ENCODE data around the gene LKAAEAR1. TPM values are rescaled to one million over a fixed set of nuclear protein-coding genes. Genes with fewer than 3 reads are reported as not detected.

Gene LKAAEAR1
- total and polyA plus RNA-seq, 3 experiments from 2014 or later = 0.29 to 1.2 (median 0.39) TPM

DNA sequence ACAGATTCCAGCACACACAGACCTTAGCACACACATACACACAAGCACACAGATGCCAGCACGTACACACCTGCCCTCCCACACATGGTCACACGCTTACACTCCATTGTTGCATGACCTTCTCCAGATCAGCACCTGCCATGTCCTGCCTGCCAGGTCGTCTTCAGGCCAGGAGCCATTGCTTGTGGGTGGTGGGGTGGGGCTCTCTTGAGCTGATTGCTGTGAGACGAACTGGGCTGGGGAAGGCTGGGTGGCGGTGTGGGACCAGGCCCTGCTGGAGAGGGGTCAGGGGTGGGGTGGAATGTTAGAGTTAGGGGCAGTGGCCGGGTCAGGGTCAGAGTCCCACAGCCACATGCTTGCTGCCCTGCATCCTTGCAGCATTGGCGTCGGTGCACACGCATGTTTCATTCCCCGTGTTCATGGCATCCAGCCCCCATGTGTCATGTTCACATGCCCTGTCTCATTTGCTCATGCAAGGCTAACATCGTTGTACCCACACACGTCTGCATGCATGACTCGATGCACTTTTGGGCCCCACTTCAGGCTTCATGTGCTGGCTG lies 29.7 kb upstream of the LKAAEAR1 start:
- H3K27me3 Mint-ChIP-seq = no peaks in the 10 kb centered on the region
- Histone ChIP-seq H3K4me1 (ENCODE audit: insufficient read depth, low read length) (no peaks in the 10 kb centered on the region), H3K9me3 (ENCODE audit: low read length) (no peaks in the 10 kb centered on the region), H3K4me3 (ENCODE audit: low read length) (no peak overlapping the region), H3K27me3 (ENCODE audit: insufficient read depth, low read length, poor library complexity, severe bottlenecking) (no peaks in the 10 kb centered on the region), H3K27ac (ENCODE audit: low read depth, low read length) (no peak overlapping the region), H3K36me3 (ENCODE audit: insufficient read depth, low read length) (no peaks in the 10 kb centered on the region)
- H3K9me3 Mint-ChIP-seq = no peaks in the 10 kb centered on the region
- no peak for DNase-seq
- CTCF ChIA-PET = interaction anchor here (0.9 kb wide), 1 partner anchor 76 kb away, joined by 4 read pairs; no protein-coding TSS in a partner anchor
- POLR2A ChIA-PET = no interaction called here
- H3K4me1 Mint-ChIP-seq = no peaks in the 10 kb centered on the region
- no peak overlapping the region for H3K4me3 Mint-ChIP-seq
- no peak overlapping the region for H3K27ac Mint-ChIP-seq
- no peaks in the 10 kb centered on the region for H3K36me3 Mint-ChIP-seq

DNA sequence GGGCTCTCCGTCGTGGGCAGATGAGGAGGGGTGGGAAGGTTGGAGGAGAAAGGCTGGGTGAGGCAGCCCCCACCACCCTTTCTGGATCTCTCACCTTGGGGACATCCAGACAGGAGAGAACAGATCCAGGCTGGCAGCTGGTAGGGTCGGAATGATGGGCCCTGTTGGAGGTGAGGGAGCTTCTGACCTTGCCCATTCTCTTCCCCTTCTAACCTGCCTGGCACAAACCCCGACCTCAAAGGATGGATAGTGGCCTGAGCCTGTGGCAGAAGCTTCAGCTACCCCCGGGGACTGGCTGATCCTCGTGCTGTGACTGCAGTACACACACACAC lies 29.2 kb upstream of the LKAAEAR1 start:
- no peaks in the 10 kb centered on the region for H3K27me3 Mint-ChIP-seq
- Histone ChIP-seq H3K36me3 (ENCODE audit: insufficient read depth, low read length) (no peaks in the 10 kb centered on the region), H3K27ac (ENCODE audit: low read depth, low read length) (no peak overlapping the region), H3K27me3 (ENCODE audit: insufficient read depth, low read length, poor library complexity, severe bottlenecking) (no peaks in the 10 kb centered on the region), H3K4me3 (ENCODE audit: low read length) (no peak overlapping the region), H3K9me3 (ENCODE audit: low read length) (no peaks in the 10 kb centered on the region), H3K4me1 (ENCODE audit: insufficient read depth, low read length) (no peaks in the 10 kb centered on the region)
- H3K27ac Mint-ChIP-seq = no peak overlapping the region
- ChIA-PET POLR2A (no interaction called here), CTCF (interaction anchor here (0.9 kb wide), 1 partner anchor 75 kb away, joined by 4 read pairs; no protein-coding TSS in a partner anchor)
- no peaks in the 10 kb centered on the region for H3K36me3 Mint-ChIP-seq
- H3K9me3 Mint-ChIP-seq = no peaks in the 10 kb centered on the region
- H3K4me1 Mint-ChIP-seq = no peaks in the 10 kb centered on the region
- H3K4me3 Mint-ChIP-seq = no peak overlapping the region
- no peak for DNase-seq

DNA sequence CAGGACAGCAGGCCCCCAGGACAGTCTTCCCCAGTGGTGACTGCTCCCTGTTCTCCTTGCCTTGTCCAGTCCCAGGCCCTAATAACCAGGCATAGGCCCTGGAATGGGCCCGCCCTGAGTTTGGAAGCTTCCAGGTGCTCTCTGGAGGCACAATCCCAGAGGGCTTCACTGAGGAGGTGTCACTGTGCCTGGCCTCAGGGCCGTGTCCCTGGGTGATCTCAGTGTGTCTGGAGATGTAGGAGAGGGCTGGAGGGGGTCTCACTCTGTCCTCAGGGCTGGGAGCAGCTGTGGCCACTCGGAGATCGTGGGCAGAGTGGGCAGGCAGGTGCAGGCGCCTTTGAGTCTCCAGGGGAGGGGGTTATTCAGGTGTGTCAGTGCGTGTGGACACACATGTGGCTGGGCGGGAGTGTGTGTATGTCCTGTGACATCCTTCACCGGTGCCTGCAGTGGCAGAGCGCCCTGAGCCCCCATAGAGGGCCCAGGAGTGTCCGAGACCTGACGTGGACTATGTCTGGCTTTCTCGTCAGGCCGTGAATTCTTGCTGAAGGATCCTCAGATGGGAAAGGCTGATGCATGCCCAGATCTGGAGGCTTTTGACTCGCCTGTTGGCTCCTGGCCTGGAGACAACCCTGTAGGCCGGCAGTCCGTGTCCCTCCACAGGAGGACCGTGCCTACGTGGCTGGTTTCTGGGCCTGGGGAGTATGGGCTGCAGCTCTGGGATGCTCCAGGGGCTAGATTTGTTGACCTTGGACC lies 28.7 kb upstream of the LKAAEAR1 start:
- Histone ChIP-seq H3K27me3 (ENCODE audit: insufficient read depth, low read length, poor library complexity, severe bottlenecking) (no peaks in the 10 kb centered on the region), H3K4me3 (ENCODE audit: low read length) (no peak overlapping the region), H3K9me3 (ENCODE audit: low read length) (no peaks in the 10 kb centered on the region), H3K4me1 (ENCODE audit: insufficient read depth, low read length) (no peaks in the 10 kb centered on the region), H3K36me3 (ENCODE audit: insufficient read depth, low read length) (no peaks in the 10 kb centered on the region), H3K27ac (ENCODE audit: low read depth, low read length) (no peak overlapping the region)
- Mint-ChIP-seq H3K9me3 (no peaks in the 10 kb centered on the region), H3K27me3 (peaks cover 0 to 3% of the 10 kb centered on the region in 2 donors), H3K4me3 (no peak overlapping the region), H3K36me3 (no peaks in the 10 kb centered on the region), H3K27ac (no peak overlapping the region), H3K4me1 (peaks cover 0 to 3% (median 2%) of the 10 kb centered on the region in 3 donors)
- DNase-seq = no peak
- POLR2A ChIA-PET = no interaction called here
- CTCF ChIA-PET = no interaction called here

DNA sequence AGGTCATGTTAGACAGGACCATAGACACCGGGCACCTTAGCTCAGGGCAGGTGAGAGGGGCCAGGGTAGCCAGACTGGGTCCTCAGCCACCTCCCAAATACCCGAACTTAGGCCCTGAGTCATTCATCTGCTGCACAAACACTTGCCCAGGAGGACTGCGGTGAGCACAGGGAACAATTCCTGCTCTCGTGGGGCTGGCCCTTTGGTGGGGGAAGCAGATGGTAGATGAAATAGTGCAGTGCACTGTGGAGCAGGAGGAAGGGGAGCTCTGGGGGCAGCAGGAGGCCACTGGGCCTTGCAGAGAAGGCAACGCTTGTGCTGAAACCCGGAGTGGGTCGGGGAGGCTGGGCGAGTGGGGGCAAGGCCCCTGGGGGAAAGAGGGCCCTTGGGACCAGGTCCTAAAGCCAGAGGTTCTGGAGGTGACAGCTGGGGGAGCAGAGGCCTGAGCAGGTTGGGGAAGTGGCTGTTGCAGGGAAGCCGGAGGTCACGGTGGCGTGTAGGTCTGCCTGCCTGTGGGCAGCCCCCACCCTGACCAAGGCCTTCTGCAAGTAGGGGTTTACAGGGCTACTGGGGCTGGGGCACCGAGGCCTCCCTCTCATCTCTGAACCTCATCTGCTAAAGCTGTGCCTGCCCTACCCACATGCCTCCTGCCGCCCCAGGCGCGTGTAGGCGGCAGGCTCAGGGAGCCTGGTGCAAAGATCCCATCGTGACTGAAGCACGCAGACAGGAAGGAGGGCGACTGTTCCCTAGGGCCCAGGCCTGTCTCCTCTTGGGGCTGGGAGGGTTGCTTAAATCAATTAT lies 27.8 kb upstream of the LKAAEAR1 start:
- H3K4me1 ChIP-seq (ENCODE audit: insufficient read depth, low read length) = no peaks in the 10 kb centered on the region
- no peaks in the 10 kb centered on the region for H3K36me3 Mint-ChIP-seq
- H3K27me3 ChIP-seq (ENCODE audit: insufficient read depth, low read length, poor library complexity, severe bottlenecking) = no peaks in the 10 kb centered on the region
- CTCF ChIA-PET = no interaction called here
- H3K9me3 ChIP-seq (ENCODE audit: low read length) = no peaks in the 10 kb centered on the region
- H3K4me1 Mint-ChIP-seq = peaks cover 0 to 5% (median 2%) of the 10 kb centered on the region in 3 donors
- DNase-seq = no peak
- H3K9me3 Mint-ChIP-seq = no peaks in the 10 kb centered on the region
- H3K36me3 ChIP-seq (ENCODE audit: insufficient read depth, low read length) = no peaks in the 10 kb centered on the region
- no peak overlapping the region for H3K4me3 Mint-ChIP-seq
- peaks cover 0 to 3% of the 10 kb centered on the region in 2 donors for H3K27me3 Mint-ChIP-seq
- no peak overlapping the region for H3K4me3 ChIP-seq (ENCODE audit: low read length)
- POLR2A ChIA-PET = no interaction called here
- no peak overlapping the region for H3K27ac ChIP-seq (ENCODE audit: low read depth, low read length)
- H3K27ac Mint-ChIP-seq = no peak overlapping the region

DNA sequence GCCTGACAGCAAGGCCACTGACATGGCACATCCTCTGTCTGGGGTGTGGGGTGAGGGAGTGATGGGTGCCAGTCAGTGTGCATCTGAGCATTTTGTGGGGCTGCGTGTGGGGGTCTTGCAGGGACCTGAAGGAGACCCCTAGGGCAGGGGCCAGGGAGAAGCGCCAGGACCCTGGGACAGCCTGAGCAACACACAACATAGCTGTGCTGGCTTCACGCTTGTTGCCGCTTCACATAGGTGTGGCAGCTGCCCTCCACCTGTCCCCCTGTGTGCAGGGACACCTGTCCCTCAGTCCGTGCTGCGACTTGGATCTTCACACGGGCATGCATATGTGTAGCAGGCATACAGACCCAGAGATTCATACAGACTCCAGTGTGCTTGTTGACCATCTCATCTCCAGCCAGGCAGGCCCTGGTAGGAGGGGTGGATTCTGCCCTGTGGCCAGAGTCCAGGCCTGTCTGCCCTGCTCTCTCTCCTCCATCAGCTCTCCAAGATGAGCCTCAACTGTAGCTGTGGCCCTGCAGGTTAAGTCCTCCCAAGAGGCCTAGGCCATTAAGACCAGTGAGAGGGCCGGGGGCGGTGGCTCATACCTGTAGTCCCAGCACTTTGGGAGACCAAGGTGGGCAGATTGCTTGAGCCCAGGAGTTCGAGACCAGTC lies 26.3 kb upstream of the LKAAEAR1 start:
- Histone ChIP-seq H3K27ac (ENCODE audit: low read depth, low read length) (no peak overlapping the region), H3K4me1 (ENCODE audit: insufficient read depth, low read length) (no peaks in the 10 kb centered on the region), H3K36me3 (ENCODE audit: insufficient read depth, low read length) (no peaks in the 10 kb centered on the region), H3K27me3 (ENCODE audit: insufficient read depth, low read length, poor library complexity, severe bottlenecking) (no peaks in the 10 kb centered on the region), H3K9me3 (ENCODE audit: low read length) (no peaks in the 10 kb centered on the region), H3K4me3 (ENCODE audit: low read length) (no peak overlapping the region)
- DNase-seq = peak in 1 of 5 donors; percentile 41
- H3K36me3 Mint-ChIP-seq = no peaks in the 10 kb centered on the region
- ChIA-PET CTCF (interaction anchor here (1.4 to 1.8 kb wide), 3 partner anchors 9 to 27 kb away, joined by 4 to 6 read pairs (median 5); no protein-coding TSS in a partner anchor), POLR2A (no interaction called here)
- peaks cover 0 to 3% of the 10 kb centered on the region in 2 donors for H3K27me3 Mint-ChIP-seq
- no peak overlapping the region for H3K4me3 Mint-ChIP-seq
- H3K9me3 Mint-ChIP-seq = no peaks in the 10 kb centered on the region
- H3K4me1 Mint-ChIP-seq = peaks cover 0 to 5% (median 2%) of the 10 kb centered on the region in 3 donors
- no peak overlapping the region for H3K27ac Mint-ChIP-seq

DNA sequence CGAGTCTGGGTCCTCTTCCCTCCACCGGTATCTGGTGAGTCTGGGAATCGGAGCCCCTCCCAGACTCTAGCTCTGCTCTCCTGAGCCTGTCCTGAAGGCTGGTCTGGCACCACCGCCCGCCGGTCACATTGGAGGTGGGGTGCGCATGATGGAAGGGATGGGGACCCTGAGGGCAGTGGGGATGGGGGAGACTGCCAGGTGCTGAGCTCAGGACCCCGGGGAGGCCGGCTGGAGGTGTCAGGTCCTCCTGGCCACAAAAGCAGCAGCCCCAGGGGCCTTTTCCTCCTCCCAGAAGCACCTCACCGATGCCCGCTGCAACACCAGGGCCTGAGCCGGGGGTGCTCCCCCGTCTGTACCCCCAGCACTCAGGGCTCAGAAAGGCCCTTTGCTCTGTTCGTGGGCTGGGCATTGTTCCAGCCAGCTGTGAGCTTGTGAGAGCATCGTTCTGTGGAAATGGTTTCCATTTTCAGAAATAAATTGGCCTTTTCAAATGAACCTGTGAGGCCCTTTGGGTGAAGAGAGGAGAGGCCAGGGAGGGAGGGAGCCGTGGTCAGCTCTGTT lies 25.7 kb upstream of the LKAAEAR1 start:
- Histone ChIP-seq H3K9me3 (ENCODE audit: low read length) (no peaks in the 10 kb centered on the region), H3K27ac (ENCODE audit: low read depth, low read length) (no peak overlapping the region), H3K4me3 (ENCODE audit: low read length) (no peak overlapping the region), H3K36me3 (ENCODE audit: insufficient read depth, low read length) (no peaks in the 10 kb centered on the region), H3K27me3 (ENCODE audit: insufficient read depth, low read length, poor library complexity, severe bottlenecking) (no peaks in the 10 kb centered on the region), H3K4me1 (ENCODE audit: insufficient read depth, low read length) (no peaks in the 10 kb centered on the region)
- CTCF ChIA-PET = interaction anchor here (1.4 to 1.8 kb wide), 3 partner anchors 8 to 26 kb away, joined by 4 to 6 read pairs (median 5); no protein-coding TSS in a partner anchor
- Mint-ChIP-seq H3K4me1 (peaks cover 0 to 5% (median 2%) of the 10 kb centered on the region in 3 donors), H3K4me3 (no peak overlapping the region), H3K27me3 (peaks cover 2 to 3% of the 10 kb centered on the region in 2 donors), H3K36me3 (no peaks in the 10 kb centered on the region), H3K9me3 (no peaks in the 10 kb centered on the region), H3K27ac (peak overlapping the region in 1 of 8 donors; percentile 66)
- DNase-seq = no peak
- POLR2A ChIA-PET = no interaction called here

DNA sequence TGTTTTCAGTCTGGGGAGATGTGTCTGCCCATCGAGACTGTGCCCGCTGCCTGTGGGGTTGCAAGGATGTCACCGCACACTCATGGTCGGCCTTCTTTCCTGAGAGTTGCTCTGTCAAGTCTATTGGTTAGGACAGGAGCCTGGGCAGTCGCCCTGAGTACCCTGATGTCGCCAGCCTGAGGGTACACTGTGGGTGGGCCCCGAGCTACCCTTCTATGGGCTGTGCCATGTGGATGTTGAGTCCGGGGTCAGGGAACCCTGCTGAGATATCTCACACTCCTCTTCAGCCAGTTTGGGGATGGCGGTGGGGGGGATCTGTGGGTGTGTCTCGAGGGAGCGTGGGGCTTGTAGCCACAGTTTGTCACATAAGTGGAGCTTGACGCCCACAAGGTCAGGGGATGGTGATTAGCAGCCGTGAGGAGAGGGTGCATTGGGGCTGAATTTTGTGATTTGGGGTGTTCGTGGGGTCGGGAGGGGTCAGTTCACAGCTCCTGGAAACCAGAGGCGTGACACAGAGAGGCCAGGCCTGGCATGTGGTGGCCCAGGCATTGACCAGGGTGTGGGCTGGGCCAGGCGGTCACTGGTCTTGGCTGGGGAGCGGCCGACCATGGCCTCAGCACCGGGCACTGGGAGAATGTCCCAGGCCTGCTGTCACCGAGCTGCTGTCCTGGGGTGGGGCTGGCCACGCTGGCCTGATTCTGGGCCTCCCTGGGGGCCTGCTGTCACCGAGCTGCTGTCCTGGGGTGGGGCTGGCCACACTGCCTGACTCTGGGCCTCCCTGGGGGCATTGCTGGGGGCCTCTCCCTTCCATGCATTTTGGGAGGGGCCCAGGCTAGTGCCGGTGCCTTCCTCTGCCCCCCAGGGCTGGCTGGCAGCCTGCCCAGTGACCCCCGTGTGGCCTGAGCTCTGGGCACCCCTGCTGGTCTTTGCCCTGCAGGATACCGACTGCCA lies 24.8 kb upstream of the LKAAEAR1 start:
- no peaks in the 10 kb centered on the region for H3K4me1 ChIP-seq (ENCODE audit: insufficient read depth, low read length)
- H3K27me3 Mint-ChIP-seq = peaks cover 2 to 3% of the 10 kb centered on the region in 2 donors
- H3K4me1 Mint-ChIP-seq = peaks cover 0 to 5% (median 2%) of the 10 kb centered on the region in 3 donors
- POLR2A ChIA-PET = no interaction called here
- H3K27ac Mint-ChIP-seq = no peak overlapping the region
- H3K36me3 ChIP-seq (ENCODE audit: insufficient read depth, low read length) = no peaks in the 10 kb centered on the region
- H3K27ac ChIP-seq (ENCODE audit: low read depth, low read length) = no peak overlapping the region
- CTCF ChIA-PET = no interaction called here
- H3K4me3 Mint-ChIP-seq = no peak overlapping the region
- H3K27me3 ChIP-seq (ENCODE audit: insufficient read depth, low read length, poor library complexity, severe bottlenecking) = no peaks in the 10 kb centered on the region
- DNase-seq = peak in 1 of 5 donors; percentile 38
- H3K4me3 ChIP-seq (ENCODE audit: low read length) = no peak overlapping the region
- H3K36me3 Mint-ChIP-seq = no peaks in the 10 kb centered on the region
- no peaks in the 10 kb centered on the region for H3K9me3 Mint-ChIP-seq
- no peaks in the 10 kb centered on the region for H3K9me3 ChIP-seq (ENCODE audit: low read length)
